Fibroblast of mammary gland (primary cell): Measurements from ENCODE around the gene TMX3.

Experiments
- DNase-seq: peaks from one replicate; pipeline ENCODE4 v3.0.0-alpha.2; 2010; ENCODE audit warnings: low read depth
- H3K4me3 ChIP-seq: 2 replicates; pipeline ENCODE4 v1.5.1; 2011; ENCODE audit warnings: low read depth, mild to moderate bottlenecking, low read length, moderate library complexity; ENCODE audit not compliant: control insufficient read depth
- CTCF ChIP-seq: conservative IDR thresholded peaks from 2 replicates; pipeline ENCODE4 v1.5.1; 2011; ENCODE audit warnings: low read depth, low read length, inconsistent platforms; ENCODE audit not compliant: control insufficient read depth, insufficient read depth

TMX3 gene

GRCh38 chr18:68642003-68642402 lies 72.9 kb downstream of the TMX3 start:
- no peak for TF ChIP-seq CTCF

GRCh38 chr18:68640861-68641260 lies 74.0 kb downstream of the TMX3 start:
- no peak for DNase-seq
- no peak overlapping the region for H3K4me3 ChIP-seq
- TF ChIP-seq CTCF: no peak

More at GRCh38 chr18:68642003-68642402, 72.9 kb downstream of the TMX3 start:
- no peak for DNase-seq
- H3K4me3 ChIP-seq: no peak overlapping the region

GRCh38 chr18:68638613-68639012 lies 76.3 kb downstream of the TMX3 start:
- H3K4me3 ChIP-seq: no peak overlapping the region
- TF ChIP-seq CTCF: no peak
- no peak for DNase-seq

DNA sequence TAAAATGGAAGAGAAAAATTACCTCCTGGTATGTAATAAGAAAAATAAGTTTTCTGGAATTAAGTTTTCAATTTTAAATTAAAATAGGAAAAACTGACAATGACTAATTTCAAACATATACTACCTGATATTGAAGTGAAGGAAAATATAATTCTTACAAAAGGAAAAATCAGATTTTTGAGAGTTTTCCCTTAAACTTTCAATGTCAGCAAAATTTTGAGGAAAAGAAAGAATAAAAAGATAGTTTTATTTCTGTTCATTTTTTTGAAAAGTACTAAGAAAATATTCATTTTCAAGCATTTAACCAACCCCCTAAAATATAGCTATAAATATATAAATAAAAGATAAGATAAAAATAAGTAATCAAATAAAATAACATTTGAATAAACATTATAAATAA lies 87.1 kb downstream of the TMX3 start:
- H3K4me3 ChIP-seq: no peak overlapping the region
- DNase-seq: no peak
- TF ChIP-seq CTCF: no peak
